ENCODE results near the gene OPCML.

OPCML gene

DNA sequence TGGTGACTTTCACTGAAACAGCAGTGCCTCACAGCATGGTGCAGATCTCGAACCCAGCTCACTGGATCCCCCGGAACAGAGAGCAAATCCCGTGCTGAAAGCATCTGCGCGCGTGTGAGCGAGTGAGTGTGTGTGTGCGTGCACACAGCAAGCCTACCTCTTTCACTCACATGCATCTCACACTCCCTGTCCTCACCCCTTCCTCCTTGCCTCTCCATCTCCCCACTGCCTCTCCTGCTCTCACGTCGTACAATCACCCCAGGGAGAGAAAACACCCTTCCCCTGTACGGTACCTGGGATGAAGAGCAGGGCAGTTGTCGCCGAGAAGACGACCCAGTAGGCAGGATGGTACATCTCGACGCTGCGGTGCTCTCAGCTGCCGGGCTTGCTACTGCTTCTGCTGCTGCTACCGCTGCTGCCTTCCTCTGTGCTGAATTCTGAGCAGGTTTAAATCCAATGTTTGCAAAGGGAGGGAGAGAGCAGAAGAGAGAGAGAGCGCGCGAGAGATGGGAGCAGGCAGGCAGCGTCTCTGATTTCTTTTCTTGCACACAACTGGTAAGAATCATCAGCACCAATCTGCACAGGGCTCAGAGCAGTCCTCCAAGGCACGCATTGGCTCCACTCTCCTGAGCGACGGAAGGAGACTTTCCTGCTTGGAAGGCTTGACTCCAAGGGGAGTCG, at the start of gene OPCML:
TSS of gene OPCML (minus strand) at position 531 of the 681 bp plus-strand sequence.
- DNase-seq, result no peak

DNA sequence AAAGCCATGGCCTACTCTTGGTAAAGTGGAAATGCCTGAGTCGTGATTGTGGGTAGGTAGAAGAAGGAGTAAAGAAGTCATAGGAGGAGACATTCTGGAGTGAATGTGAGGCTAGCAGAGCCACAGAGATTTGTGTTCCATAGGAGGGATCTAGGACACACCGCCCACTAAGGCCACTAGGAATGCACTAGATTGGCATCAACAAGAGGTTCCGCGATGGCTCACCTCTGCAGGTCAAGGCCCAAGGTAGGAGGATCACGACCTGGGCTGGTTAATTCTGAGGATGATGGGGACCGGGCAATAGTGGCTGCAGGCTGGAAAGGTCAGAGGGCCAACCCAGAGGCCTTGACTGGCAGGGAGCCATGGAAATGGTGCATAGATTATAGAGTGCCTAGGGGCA, 48.8 kb upstream of the OPCML start:
- DNase-seq, result no peak

DNA sequence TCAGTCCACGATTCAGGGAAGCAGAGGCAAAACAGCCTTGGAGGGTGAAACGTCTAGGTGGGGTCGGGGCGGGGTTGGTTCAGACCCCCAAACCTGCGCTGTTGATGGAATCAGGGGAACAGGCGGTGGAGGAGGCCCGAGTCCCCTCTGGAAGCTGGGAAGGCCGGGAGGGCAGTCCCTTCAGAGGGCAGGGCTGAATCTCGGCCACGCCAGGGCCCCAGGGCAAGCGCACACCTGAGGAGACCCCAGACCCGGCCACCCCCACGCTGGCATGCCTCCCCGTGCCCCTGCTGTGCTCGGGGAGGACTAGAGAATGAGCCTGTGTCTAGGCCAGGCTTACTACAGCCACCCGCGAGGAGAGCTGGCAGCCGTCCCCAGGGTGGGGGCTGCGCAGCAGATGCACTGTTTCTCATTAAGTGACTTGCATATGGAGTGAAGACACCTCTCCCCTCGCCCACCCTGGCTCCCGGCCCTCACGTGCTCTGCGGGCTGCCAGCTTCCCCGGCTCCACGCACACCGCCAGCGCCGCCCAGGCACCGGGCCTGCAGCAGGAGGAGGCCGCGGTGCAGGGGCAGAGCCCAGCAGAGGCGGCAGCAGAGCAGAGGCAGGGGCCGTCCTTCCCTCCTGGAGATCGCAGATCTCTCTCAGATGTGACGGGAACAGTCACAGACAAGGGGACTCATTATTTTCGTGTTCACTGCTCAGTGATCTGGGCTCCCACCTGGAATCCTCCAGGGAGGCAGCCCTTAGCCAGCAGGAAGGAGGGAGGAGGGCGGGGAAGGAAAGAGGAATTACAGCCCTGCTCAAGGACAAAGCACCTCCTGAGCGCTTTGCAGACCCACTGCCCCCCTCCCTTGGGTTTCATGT, 47.1 kb upstream of the OPCML start:
- DNase-seq, result no peak

DNA sequence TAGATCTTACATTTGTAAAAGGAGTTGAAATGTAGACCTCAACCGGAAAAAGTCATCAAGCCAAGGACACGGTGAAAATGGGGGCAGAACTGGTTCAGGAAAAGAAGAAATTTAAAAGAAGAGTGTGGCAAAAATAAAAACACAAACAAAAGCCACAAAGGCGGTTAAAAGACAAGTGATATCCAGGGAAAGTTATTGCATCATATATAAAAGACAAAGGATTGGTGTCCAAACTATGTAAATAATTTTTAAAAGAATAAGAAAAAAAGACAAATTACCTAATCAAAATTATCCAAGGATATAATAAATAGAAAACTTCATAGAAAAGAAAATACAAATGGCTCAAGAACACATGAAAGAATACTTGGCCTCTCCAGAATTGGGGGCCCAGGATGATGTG, 45.1 kb upstream of the OPCML start:
- DNase-seq, result no peak

DNA sequence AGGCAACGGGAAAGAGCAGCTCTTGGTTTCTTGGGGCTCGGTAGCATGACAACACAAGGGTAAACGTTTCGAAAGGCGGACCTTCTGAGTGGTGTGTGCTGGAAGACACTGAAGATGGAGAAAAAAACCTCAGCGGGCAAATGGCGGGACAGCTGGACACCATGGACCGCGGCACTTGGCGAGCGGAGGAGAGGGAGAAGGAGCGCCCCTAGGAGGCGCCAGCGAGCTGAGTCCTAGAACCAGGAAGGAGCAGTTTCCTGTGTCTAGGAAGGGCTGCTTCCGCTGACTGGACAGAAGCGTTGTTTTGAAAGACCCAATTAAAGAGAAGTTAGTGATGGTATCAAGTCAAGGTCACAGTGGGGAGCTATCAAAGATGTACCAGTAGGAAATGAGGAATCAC, 44.0 kb upstream of the OPCML start:
- no peak for DNase-seq

DNA sequence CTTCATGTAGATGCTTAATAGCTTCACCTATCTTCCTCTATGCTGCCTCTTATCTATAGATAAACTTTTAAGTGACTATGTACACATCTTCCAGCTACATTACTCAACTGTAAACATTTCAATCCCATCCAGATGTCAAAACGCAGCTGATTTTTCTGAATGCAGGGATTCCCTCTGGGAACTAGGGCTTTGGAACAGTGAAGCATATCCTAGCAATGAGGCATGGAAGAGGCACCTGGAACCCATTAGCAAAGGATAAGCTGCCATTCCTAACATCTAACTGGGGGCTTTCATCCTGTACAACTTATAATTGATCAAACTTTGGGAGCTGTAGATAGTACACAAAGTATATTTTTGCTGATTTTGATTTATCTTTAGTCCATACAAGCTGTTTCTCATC, 40.8 kb upstream of the OPCML start:
- DNase-seq, result no peak

DNA sequence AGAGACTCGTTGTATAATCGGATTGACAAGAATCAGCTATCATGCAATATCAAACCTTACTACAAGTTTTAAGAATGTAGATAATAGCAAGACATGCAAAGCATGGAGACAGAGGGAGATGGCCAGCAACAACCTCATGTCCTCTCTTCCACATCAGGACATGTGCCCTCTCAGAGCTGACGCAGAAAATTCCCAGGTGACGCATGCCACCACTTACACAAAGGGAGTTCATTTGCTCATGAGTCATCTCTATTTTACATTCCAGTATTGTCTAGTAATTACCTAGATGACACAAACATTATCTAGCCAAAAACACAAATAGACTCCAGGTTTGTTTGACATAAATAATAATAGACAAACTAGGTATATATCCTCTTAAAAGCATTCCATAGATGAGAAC, 38.1 kb upstream of the OPCML start:
- DNase-seq, result no peak

DNA sequence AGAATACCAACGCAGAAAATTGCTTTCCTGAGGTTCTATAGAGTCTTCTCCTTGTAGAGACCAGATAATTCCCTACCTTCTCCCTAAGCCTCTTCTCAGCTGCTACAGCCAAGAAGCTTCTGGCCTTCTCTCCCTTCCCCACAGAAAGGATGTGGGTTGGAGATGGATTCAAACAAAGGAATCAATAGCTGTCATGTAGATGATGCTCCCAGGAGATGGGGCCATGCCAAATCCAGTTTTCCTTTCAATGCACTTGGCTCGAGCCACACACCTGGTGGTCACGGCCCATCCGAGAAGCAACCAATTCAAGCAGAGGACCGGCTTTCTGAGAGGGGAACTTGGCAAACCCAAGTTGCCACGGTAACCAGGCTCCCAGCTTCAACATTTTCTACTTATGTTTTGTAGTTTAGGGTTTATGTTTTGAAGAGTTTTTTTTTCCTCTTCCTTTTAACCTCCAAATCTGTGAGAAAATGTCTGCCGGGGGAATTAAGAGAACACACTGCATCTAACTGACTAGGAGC, 31.3 kb upstream of the OPCML start:
- no peak for DNase-seq

DNA sequence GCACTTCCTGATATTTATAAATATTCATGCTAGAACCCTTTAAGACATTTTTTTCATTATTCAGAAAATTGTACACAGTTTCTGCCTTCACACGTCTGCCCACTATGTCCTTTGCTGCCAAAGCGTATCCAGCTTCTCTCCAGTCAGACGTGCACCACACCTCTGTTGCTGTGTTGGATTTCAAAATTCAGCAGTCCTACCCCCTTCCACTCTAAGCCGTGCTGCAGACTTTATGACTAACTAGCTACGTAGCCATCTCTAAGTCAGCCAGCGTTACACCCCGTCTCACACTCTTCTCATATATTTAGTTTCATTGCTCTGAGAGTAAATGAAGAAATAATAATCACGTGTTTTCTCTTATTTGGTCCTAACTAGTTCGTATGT, 28.2 kb upstream of the OPCML start:
- DNase-seq, result no peak

DNA sequence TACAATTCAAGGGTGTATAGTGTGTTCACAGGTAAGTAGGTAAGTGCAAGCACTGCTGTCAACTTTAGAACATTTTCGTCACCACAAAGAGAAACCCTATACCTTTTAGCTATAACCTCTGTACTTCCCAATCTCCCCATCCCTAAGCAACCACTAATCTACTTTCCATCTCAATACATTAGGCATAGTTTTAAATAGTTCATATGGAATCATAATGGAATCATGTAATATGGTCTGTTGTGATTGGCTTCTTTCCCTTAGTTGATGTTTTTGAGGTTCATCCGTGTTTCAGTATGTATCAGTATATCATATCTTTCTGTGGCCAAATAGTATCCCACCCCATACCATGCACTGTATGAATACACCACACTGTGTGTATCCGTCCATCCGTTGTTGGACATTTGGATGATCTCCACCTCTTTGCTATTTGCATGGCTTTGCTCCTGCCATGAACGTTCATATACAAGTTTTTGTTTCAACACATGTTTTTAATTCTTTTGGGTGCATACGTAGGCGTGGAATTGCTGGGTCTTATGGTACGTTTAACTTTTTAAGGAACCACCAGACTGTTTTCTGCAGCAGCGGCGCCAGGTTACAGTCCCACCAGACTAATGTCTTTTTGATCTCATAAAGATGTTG, 27.7 kb upstream of the OPCML start:
- no peak for DNase-seq

DNA sequence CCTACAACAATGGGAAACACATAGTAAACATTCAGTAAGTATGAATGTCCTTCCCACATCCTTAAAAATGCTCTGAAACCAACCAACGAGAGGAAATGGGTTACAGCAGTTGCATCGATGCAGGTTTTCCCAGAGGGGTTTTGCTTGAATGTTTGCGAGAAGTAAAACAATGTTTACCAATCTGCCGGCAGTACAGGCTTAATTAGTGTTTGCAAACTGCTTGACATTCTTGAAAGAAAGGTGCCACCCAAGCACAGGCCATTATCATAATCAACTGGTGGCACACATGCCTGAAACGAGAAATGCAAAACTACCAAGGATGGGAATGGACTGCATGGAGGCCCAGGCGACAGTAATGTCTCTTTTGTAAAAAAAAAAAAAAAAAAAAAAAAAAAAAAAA, 27.1 kb upstream of the OPCML start:
- DNase-seq, result no peak

DNA sequence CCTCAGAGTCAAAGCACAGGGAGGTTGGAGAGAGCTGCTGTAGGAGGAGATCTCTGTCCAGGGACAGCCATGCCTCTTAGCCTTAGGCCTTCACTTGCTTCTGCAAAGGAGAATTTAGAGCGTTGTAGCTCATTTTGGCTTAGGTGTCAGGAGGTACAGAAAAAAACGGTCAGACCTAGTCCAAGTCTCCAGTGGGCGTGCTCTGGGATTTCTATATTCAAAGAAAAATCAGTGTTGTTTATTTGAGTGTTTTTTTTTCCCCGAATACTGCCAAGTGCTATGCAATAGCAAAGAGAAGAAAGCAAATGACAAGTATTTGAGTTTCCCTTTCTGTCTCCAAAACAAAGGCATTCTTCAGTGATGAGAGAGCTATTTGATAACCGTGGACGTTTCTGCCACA, 22.7 kb upstream of the OPCML start:
- DNase-seq, result no peak

DNA sequence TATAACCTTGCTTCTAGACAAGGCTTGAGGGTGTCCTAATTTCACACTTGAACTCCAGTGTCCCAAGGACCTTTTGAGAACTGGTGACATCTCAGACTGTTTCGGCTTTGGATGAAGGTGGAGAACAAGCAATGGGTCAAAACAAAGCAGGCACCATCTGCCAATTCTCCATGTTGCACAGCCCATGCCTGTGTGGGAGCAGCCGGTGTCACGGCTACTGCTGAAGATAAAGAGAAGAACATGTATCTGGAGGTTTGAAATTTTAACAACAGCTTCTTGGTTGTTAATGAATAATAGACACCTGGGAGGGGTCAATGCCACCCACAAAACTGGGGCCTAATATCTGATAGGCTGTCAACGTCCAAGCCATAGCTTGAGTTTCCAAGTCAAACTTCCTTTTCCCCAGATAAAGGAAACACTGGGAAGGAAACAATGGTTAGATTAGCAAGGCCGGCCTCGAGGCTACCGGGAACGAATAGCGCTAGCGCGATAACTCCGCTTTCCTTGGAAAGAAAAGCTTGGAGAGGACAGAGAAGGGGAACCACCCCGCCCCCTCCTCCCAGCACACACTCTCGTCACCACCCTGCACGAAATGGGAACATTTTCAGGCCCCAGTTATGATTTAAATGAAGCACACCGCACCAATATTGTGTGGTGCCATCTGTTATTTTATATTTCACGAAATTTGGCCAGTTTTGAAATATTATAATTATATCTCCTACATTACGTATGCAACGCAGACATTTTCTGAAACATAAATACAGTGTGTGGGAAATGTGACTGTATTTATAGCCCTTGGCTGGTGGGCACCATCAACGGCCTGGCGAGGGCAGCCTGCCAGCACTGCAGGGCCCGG, 21.8 kb upstream of the OPCML start:
- no peak for DNase-seq

DNA sequence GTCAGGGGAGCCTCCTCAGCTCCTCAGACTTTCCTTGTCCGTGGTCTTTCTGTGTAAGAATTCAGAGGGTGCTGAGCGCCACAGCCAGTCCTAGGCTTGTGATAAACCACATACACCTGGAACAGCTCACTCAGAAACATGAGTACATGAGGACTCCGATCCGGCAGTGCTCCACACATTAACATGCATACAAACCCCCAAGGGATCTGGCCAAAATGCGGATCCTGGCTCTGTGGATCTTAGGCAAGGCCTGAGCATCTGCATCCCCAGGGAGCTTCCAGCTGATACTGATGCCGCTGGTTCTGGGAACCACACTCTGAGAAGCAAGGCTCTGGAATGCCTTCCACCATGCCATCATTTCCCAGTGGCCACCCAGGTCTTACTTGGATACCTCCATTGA, 20.6 kb upstream of the OPCML start:
- no peak for DNase-seq

DNA sequence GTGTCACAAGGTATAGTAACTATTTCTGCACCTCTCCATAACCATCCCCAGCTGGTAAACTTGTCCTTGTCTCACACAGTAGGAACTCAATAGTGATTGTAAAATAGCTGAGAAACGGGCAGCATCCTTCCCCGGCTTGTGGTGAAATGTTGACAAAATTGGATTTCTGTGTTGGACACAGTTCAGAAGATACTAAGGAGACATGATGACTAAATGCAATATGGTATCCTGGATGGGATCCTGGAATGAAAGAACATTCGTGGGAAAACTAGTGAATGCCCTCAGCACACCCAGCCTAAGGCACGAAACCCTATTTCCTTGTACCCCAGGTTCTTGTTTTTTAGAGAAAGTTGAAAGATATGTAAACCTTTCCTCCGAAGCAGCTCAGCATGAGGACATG, 18.8 kb upstream of the OPCML start:
- DNase-seq, result no peak

DNA sequence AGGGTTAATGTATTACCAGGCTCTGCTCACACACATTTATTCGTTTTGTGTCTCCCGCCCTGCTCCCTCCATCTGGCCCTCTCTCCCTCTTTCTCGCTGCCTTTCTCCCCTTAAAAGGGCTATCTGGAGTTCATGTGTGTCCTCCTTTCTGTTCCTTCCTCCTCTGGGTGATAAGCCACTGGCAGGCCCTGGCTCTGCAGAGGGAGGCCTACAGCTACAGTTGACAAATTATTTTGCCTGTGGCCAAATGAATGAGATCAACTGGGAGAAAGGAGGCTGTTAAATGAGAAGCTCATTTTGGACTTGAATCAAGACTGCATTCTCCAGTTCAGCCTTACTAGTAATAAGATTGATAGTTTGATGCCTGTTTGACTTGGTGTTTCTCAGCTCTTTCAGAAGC, 17.5 kb upstream of the OPCML start:
- DNase-seq, result no peak

DNA sequence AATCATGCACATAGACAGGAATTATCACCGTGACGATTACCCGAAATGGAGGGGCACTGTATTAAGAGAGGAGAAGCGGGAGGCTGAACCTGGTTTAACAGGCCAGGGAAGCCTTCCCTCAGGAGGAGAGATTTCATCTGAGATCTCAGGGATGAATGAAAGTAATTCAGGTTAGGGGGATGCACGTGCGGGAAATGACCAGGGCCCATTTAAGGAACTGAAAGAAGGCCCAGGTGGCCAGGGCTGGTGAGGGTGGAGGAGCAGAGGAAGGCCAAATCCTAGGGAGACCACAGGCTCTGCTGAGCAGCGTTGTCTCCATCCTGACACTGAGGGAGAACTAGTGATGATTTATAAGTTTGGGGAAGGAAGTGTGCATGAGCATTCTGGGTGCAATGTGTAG, 16.3 kb upstream of the OPCML start:
- DNase-seq, result no peak

DNA sequence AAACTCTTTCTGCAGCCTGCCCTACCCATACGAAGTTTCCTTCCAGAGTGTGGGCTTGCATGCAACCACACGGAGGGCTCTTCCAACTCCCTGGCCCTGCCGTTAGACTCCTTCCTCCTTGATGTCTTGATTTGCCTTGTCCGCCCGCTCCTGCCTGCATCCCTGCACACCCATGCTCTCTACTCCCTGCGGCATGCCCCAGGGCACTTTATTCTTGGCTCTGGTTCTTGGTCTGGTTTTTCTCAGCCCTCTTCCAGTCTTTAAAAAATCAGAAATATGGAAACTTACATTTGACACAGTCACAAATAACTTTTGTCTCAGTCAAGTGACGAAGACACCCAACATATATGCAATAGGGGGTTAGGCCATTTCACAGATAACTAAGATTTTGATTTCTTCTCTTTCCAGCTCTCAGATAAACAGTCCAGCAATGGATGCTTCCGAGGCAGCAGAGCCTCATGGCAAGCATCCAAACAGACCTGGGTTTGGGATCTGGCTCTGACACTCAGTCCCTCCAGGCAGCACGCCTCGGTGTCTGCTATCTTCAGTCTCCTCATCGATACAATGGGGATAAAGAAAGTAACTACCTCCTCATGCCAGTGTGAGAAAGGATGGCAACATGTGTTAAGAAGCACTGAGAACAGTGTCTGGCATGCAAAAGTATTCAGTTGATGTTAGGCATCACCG, 15.7 kb upstream of the OPCML start:
- no peak for DNase-seq

DNA sequence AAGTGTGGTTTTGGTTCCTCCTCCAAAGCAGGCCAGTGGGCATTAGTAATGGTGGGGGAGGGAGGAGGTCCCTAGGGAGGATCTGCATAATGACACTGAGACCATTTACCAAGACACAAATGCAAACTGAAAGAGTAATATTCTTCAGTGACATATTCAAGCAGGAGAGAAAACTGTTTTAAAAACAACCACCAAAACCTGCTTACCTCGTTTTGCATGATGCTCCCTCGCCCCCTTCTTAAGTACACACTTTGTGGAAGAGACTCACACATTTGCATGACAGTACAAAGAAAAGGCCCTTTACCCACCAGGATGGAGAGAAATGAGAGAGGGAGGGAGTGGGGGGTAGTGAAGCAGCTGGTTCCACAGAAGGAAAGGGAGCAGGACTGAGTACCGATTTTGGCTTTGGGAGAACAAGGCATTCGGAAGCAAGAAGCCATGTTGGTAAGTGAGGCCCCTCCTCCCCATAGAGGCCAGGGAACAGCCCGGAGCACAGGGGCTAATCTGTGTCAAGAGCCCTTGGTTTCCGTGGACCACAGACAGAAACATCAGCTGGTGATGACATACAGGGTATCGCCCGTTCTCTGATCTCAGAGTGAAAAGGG, 13.0 kb upstream of the OPCML start:
- DNase-seq, result no peak

DNA sequence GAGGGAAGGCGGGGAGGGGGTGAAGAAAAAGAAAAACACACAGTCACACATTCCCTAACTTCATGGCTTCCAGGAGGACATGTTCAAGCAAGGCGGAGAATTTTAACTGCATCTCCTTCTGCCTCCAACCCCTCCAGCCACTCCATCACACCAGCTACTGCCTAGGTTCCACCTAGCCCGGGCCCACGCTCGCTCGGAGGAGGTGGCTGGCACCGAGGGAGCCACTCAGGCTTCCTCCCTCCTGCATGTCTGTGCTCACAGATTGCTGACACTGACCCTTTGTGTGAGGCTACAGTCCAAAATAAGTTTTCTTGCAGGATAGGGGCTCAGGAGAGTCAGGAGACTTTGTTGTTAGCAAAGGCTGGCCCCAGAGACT, 9.4 kb upstream of the OPCML start:
- DNase-seq, result no peak

DNA sequence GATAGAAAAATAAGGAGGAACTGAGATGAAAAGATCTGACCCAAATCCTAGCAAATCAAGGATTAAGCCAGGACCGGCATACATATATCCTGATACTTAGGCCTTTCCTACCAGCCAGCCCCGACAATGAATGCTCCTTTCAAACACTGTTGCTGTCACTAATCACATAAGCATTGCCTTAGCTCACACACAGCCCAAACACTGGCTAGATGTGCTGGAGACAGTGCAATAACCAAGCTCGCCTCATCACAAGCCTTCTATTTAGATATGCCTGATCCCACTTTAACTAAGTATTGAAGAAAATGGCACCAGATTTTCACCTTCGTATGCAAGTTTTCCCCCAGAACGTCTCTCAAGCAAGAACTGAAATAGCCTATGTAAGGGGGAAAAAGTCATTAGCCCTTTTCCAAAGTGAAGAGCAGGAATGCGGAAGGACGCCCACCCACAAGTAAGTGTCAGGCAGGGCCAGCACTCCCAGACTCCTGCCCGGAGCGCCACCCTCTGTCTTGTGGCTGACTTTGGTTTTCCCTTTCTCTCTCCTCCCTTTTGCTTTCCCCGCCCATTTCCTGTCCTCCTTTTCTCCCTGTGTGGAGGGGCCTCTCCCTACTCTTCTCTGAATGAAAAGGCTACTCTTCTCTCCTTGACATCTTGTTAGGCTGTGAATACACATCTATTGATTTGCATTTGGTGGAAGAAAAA, 8.9 kb upstream of the OPCML start:
- DNase-seq, result no peak
